ENCODE data around the gene TAS2R43. TPM values are rescaled to one million over a fixed set of nuclear protein-coding genes. Genes with fewer than 3 reads are reported as not detected.

TAS2R43 gene
- total and polyA plus RNA-seq, 2 of the 4 experiments (the other 2 are of a cell fraction): 0.90 TPM; not detected in 1

DNA sequence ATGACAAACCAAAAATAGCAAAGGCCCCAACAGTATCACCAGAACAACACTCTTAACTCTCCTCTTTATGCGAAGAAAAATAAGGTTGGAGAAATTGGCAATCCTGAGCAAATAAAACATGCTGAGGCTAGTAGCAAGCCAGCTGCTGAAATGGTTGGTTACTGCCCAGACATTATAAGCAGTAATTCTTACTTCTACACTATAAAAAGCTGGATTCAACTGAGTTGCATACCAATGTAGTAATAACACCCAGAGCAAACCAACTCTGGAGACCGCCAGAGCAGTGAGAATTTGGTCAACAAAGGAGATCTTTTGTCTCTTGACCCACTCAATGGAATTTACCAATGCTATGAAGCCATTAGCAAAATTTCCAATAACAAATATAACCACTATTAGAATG lies 41.7 kb upstream of the TAS2R43 start:
- Histone ChIP-seq H3K27ac (ENCODE audit: insufficient read depth, low read length) (no peak overlapping the region), H4K8ac (ENCODE audit: low read depth in 2 of 2, low read length in 2 of 2) (no peak overlapping the region), H3K4me2 (ENCODE audit: low read depth, low read length) (no peak overlapping the region), H4K91ac (ENCODE audit: insufficient read depth, low read depth, low read length) (no peak overlapping the region), H3K4me1 (ENCODE audit: control insufficient read depth, insufficient read depth, low read length) (no peaks in the 10 kb centered on the region), H4K20me1 (ENCODE audit: insufficient read depth, low read length) (peaks cover 9% of the 10 kb centered on the region), H3K4me3 (ENCODE audit: insufficient read depth, low read depth, low read length) (no peak overlapping the region), H3K9me1 (ENCODE audit: insufficient read depth, low read length) (0 out of 2 replicates have a peak, but pooled peaks cover 3% of the 10 kb centered on the region), H3K36me3 (ENCODE audit: control insufficient read depth, insufficient read depth, low read length) (peaks cover 1% of the 10 kb centered on the region; the same call in 1 of the 2 replicates), H3K27me3 (ENCODE audit: control insufficient read depth, insufficient read depth, low read length) (no peaks in the 10 kb centered on the region), H2AFZ (replicated peaks; ENCODE audit: low read length, poor library complexity) (no peak overlapping the region), H2AK9ac (replicated peaks; ENCODE audit: low read depth, low read length, poor library complexity) (no peak overlapping the region), H4K5ac (ENCODE audit: low read depth, low read length) (no peak overlapping the region), H2BK120ac (ENCODE audit: low read depth, low read length) (no peak overlapping the region), H2AK5ac (ENCODE audit: low read depth, low read length) (no peak overlapping the region), H3K23ac (ENCODE audit: low read depth, low read length) (no peak overlapping the region), H2BK20ac (ENCODE audit: low read depth, low read length) (no peak overlapping the region), H3K9ac (ENCODE audit: low read depth, low read length) (no peak overlapping the region), H3K56ac (ENCODE audit: extremely low read depth, insufficient read depth, low read length) (no peak overlapping the region), H2BK15ac (ENCODE audit: low read depth, low read length) (no peak overlapping the region), H3K9me3 (ENCODE audit: control insufficient read depth, insufficient read depth, low read length) (no peaks in the 10 kb centered on the region), H3K4ac (ENCODE audit: low read depth, low read length) (no peak overlapping the region), H2BK5ac (ENCODE audit: low read depth, low read length, poor library complexity, severe bottlenecking) (no peak overlapping the region), H3K18ac (ENCODE audit: low read depth, low read length) (no peak overlapping the region), H3K14ac (replicated peaks; ENCODE audit: low read depth, low read length) (no peak overlapping the region), H3K79me1 (ENCODE audit: low read depth in 1 of 2, low read length in 2 of 2) (peaks cover 22 to 33% of the 10 kb centered on the region in 2 experiments)
- intact Hi-C loops (cut with micrococcal nuclease): no loop called here
- TF ChIP-seq MAZ (IDR thresholded peaks at IDR 0.05; ENCODE audit: borderline replicate concordance, low read depth, low read length): no peak
- dilution Hi-C loops (cut with HindIII; ENCODE audit: low sequenced_read_pairs, unreplicated experiment): no loop called here
- in situ Hi-C loops (cut with MboI; ENCODE audit: low sequenced_read_pairs): no loop called here
- ChIA-PET POLR2A (ENCODE audit: unreplicated experiment) (no interaction called here), CTCF (no interaction called here)
- DNase-seq (no peak), ATAC-seq (ENCODE audit: low read depth) (no peak)
- WGBS, 2 experiments (ENCODE audit: extremely low coverage in 2 of 2, insufficient read length in 1 of 2): no CpG with 5 or more reads among the region's 2 CpGs
- BruUV-seq (replicated peaks): no TSS peak

All from IMR-90 (cell line).